ENCODE data around the gene TCEAL9.

Gene TCEAL9

DNA sequence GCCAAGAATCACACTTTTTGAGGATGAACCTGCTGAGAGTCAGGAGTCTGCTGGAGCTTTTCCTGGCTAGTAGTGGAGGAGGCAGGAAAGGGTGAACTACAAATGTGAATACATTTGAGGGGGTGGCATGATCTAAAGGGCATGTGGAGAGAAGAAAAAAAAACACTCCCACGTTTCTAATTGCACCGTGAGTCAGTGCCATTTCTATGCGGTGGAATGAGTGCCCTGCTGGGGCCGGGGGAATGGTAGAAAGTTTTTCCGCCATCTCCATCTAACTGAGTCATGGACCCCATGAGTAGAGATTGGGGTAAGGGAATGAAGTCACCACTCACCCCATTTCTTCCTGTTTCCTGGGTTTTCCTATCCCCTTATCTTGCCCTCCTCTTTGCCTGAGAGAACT, 39.9 kb downstream of the TCEAL9 start:
- Histone ChIP-seq H3K4me3 (ENCODE audit: low read depth in 1 of 2, low read length in 2 of 2) (no peak overlapping the region), H3K27ac (ENCODE audit: low read depth, low read length) (no peak overlapping the region), H3K4me1 (ENCODE audit: control insufficient read depth in 1 of 2, insufficient read depth in 2 of 2, low read length in 2 of 2) (no peaks in the 10 kb centered on the region), H3K27me3 (ENCODE audit: control insufficient read depth in 1 of 2, insufficient read depth in 2 of 2, low read length in 2 of 2) (no peaks in the 10 kb centered on the region), H3K9ac (ENCODE audit: low read depth in 1 of 2, low read length in 2 of 2) (no peak overlapping the region), H3K36me3 (ENCODE audit: control insufficient read depth in 1 of 2, insufficient read depth in 2 of 2, low read length in 2 of 2) (no peaks in the 10 kb centered on the region), H3K9me3 (ENCODE audit: control insufficient read depth in 1 of 2, low read length in 2 of 2) (no peaks in the 10 kb centered on the region)

DNA sequence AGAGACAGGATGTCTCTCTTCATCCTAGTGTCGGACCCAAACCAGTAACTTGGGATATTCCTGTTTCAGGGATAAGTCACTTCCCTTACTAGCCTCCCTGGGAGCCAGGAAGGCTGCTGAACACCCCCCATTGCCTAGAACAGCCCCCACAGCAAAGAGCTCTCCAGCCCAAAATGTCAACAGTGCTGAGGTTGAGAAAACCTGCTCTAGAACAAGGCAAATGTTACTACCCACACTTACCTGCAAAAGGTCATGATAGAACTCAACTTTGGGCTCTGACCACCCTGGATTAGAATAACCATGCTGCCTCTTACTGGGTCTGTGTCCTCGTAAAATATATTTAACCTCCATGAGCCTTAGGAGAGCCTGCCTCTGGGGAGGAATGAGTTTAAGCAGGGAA, 40.4 kb downstream of the TCEAL9 start:
- Histone ChIP-seq H3K27me3 (ENCODE audit: control insufficient read depth in 1 of 2, insufficient read depth in 2 of 2, low read length in 2 of 2) (no peaks in the 10 kb centered on the region), H3K4me1 (ENCODE audit: control insufficient read depth in 1 of 2, insufficient read depth in 2 of 2, low read length in 2 of 2) (no peaks in the 10 kb centered on the region), H3K27ac (ENCODE audit: low read depth, low read length) (no peak overlapping the region), H3K9ac (ENCODE audit: low read depth in 1 of 2, low read length in 2 of 2) (no peak overlapping the region), H3K36me3 (ENCODE audit: control insufficient read depth in 1 of 2, insufficient read depth in 2 of 2, low read length in 2 of 2) (no peaks in the 10 kb centered on the region), H3K9me3 (ENCODE audit: control insufficient read depth in 1 of 2, low read length in 2 of 2) (no peaks in the 10 kb centered on the region), H3K4me3 (ENCODE audit: low read depth in 1 of 2, low read length in 2 of 2) (no peak overlapping the region)

DNA sequence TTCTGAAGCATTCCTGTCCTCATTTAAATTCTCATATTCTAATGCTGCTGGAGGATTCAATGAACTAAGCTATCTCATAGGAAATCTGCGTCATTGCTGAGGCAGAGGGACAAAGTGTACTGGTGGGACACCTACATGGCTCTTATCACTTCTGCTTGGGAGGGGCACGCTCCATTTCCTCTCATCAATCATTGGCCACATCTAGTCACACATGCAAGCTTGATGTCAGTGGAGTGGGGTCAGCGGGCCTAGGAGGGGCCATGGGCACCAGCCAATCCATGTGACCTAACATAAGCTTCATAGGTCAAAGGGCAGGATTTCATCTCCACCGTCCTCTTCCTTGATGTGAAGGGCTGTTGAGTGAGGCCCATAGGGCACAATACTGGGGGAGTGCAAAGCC, 41.4 kb downstream of the TCEAL9 start:
- no peaks in the 10 kb centered on the region for H3K27me3 ChIP-seq (ENCODE audit: control insufficient read depth in 1 of 2, insufficient read depth in 2 of 2, low read length in 2 of 2)
- H3K27ac ChIP-seq (ENCODE audit: low read depth, low read length), result no peak overlapping the region
- H3K9me3 ChIP-seq (ENCODE audit: control insufficient read depth in 1 of 2, low read length in 2 of 2), result no peaks in the 10 kb centered on the region
- no peak overlapping the region for H3K9ac ChIP-seq (ENCODE audit: low read depth in 1 of 2, low read length in 2 of 2)
- no peaks in the 10 kb centered on the region for H3K4me1 ChIP-seq (ENCODE audit: control insufficient read depth in 1 of 2, insufficient read depth in 2 of 2, low read length in 2 of 2)
- no peak overlapping the region for H3K4me3 ChIP-seq (ENCODE audit: low read depth in 1 of 2, low read length in 2 of 2)
- no peaks in the 10 kb centered on the region for H3K36me3 ChIP-seq (ENCODE audit: control insufficient read depth in 1 of 2, insufficient read depth in 2 of 2, low read length in 2 of 2)

DNA sequence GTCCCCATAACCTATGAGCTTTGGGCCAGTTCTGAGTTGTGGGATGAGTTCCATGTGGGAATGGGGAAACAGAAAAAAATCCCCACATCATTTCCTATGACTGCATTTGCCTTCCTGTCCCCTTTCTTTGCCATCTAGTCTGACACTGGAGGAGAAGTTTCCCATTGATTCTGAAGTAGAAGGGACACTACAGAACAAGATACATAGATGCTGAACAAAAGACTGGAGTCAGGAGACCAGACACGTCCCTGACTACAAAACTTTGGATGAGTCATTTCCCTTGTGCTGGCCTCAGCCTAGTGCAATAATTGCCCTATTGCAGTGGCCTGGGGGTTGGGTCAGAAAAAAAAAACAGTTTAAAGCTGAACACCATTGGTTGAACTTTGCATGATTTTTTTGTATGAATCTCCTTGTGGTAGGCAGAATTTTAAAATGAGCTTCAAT, 42.1 kb downstream of the TCEAL9 start:
- Histone ChIP-seq H3K27ac (ENCODE audit: low read depth, low read length) (no peak overlapping the region), H3K36me3 (ENCODE audit: control insufficient read depth in 1 of 2, insufficient read depth in 2 of 2, low read length in 2 of 2) (no peaks in the 10 kb centered on the region), H3K9ac (ENCODE audit: low read depth in 1 of 2, low read length in 2 of 2) (no peak overlapping the region), H3K9me3 (ENCODE audit: control insufficient read depth in 1 of 2, low read length in 2 of 2) (no peaks in the 10 kb centered on the region), H3K4me1 (ENCODE audit: control insufficient read depth in 1 of 2, insufficient read depth in 2 of 2, low read length in 2 of 2) (no peaks in the 10 kb centered on the region), H3K4me3 (ENCODE audit: low read depth in 1 of 2, low read length in 2 of 2) (no peak overlapping the region), H3K27me3 (ENCODE audit: control insufficient read depth in 1 of 2, insufficient read depth in 2 of 2, low read length in 2 of 2) (no peaks in the 10 kb centered on the region)

DNA sequence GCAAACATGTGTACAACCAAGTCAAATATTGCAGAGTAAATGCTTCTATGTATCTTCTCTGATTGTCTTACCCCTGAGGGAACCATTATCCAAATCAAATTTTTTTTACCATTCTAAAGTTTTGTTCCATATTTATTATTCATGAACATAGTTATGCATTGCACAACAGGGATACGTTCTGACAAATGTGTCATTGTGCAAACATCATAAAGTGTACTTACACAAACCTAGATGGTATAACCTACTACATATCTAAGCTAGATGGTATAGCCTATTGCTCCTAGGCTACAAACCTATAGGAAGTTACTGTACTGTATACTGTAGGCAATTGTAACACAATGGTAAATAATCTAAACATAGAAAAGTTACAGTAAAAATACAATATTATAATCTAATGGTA, 43.4 kb downstream of the TCEAL9 start:
- Histone ChIP-seq H3K27me3 (ENCODE audit: control insufficient read depth in 1 of 2, insufficient read depth in 2 of 2, low read length in 2 of 2) (no peaks in the 10 kb centered on the region), H3K27ac (ENCODE audit: low read depth, low read length) (no peak overlapping the region), H3K36me3 (ENCODE audit: control insufficient read depth in 1 of 2, insufficient read depth in 2 of 2, low read length in 2 of 2) (no peaks in the 10 kb centered on the region), H3K9me3 (ENCODE audit: control insufficient read depth in 1 of 2, low read length in 2 of 2) (no peaks in the 10 kb centered on the region), H3K4me3 (ENCODE audit: low read depth in 1 of 2, low read length in 2 of 2) (no peak overlapping the region), H3K4me1 (ENCODE audit: control insufficient read depth in 1 of 2, insufficient read depth in 2 of 2, low read length in 2 of 2) (no peaks in the 10 kb centered on the region), H3K9ac (ENCODE audit: low read depth in 1 of 2, low read length in 2 of 2) (no peak overlapping the region)

DNA sequence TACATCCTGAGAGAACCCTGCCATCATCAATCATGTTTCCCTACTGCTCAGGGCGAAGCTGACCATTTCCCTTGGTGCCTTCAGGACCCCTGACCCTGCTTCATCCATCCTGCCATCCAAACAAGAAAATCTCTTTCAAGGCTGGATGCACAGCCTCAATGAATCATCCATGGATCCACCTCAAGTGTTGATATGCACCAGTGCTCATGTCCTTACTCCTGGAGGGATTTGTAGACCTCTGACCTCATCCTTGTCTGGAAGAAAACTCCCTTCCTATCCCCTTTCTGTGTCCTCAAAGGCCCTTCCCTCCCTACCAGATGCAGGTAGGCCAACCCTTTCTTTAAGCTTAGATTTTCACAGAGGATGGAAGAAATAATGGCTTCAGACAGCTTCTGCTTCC, 44.6 kb downstream of the TCEAL9 start:
- Histone ChIP-seq H3K4me3 (ENCODE audit: low read depth in 1 of 2, low read length in 2 of 2) (no peak overlapping the region), H3K9me3 (ENCODE audit: control insufficient read depth in 1 of 2, low read length in 2 of 2) (no peaks in the 10 kb centered on the region), H3K36me3 (ENCODE audit: control insufficient read depth in 1 of 2, insufficient read depth in 2 of 2, low read length in 2 of 2) (no peaks in the 10 kb centered on the region), H3K27ac (ENCODE audit: low read depth, low read length) (no peak overlapping the region), H3K4me1 (ENCODE audit: control insufficient read depth in 1 of 2, insufficient read depth in 2 of 2, low read length in 2 of 2) (no peaks in the 10 kb centered on the region), H3K27me3 (ENCODE audit: control insufficient read depth in 1 of 2, insufficient read depth in 2 of 2, low read length in 2 of 2) (no peaks in the 10 kb centered on the region), H3K9ac (ENCODE audit: low read depth in 1 of 2, low read length in 2 of 2) (no peak overlapping the region)

DNA sequence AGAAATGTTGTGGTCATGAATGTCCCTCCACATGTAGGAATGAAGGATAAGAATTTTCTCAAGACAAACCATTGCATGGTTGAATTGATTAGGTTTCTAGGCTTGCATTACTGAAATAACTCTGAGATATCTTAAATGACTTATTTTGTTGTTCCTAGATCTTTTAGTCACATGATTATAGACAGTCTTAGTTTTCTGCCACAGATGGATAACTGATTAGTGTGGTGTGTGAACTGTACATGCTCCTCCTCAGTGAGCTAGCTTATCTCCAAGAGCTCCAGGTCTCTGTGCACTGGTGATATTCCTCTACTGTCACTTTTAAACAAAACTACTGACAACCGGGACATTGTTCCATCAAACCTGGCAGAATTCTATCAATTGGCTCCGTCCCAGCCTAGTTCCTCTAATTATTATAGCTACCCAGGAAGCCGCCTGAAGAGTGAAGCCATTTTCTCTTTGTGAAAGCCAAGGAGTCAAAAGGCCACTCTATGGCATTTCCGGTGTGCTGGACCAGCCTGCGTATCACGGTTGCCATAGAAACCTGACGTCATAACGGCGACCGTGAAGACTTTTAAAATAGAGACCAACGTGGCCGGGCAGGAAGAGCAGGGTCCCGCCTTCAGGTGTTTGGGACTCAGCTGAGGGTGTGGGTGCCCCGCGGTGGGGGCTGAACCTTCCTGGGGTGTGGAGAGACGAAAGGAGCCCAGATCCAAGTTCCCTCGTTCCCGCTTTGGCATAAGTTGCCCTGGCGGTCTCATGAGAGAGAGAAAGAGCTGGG, 48.1 kb downstream of the TCEAL9 start:
- Histone ChIP-seq H3K27ac (ENCODE audit: low read depth, low read length) (no peak overlapping the region), H3K36me3 (ENCODE audit: control insufficient read depth in 1 of 2, insufficient read depth in 2 of 2, low read length in 2 of 2) (no peaks in the 10 kb centered on the region), H3K4me1 (ENCODE audit: control insufficient read depth in 1 of 2, insufficient read depth in 2 of 2, low read length in 2 of 2) (no peaks in the 10 kb centered on the region), H3K9ac (ENCODE audit: low read depth in 1 of 2, low read length in 2 of 2) (peak overlapping the region in 1 of 2 donors; percentile 18), H3K4me3 (ENCODE audit: low read depth in 1 of 2, low read length in 2 of 2) (peak overlapping the region; percentile 57 to 71), H3K27me3 (ENCODE audit: control insufficient read depth in 1 of 2, insufficient read depth in 2 of 2, low read length in 2 of 2) (no peaks in the 10 kb centered on the region), H3K9me3 (ENCODE audit: control insufficient read depth in 1 of 2, low read length in 2 of 2) (no peaks in the 10 kb centered on the region)

DNA sequence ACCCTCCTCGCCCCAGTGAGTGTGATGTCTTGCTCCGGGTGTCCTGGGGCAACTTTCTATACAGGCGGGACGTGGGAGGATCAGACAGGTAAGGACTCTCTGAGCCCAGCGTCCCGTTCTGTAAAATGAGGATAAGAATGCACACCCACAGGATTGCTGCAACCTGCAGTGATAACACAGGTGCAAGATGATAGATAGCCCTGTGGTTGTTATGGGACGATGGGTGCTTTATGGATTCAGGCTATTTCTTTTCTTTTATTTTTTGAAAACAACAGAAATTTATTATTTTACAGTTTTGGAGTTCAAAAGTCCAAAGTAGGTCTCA, 48.7 kb downstream of the TCEAL9 start:
- Histone ChIP-seq H3K4me1 (ENCODE audit: control insufficient read depth in 1 of 2, insufficient read depth in 2 of 2, low read length in 2 of 2) (no peaks in the 10 kb centered on the region), H3K36me3 (ENCODE audit: control insufficient read depth in 1 of 2, insufficient read depth in 2 of 2, low read length in 2 of 2) (no peaks in the 10 kb centered on the region), H3K4me3 (ENCODE audit: low read depth in 1 of 2, low read length in 2 of 2) (peak overlapping the region; percentile 57 to 71), H3K27me3 (ENCODE audit: control insufficient read depth in 1 of 2, insufficient read depth in 2 of 2, low read length in 2 of 2) (no peaks in the 10 kb centered on the region), H3K9me3 (ENCODE audit: control insufficient read depth in 1 of 2, low read length in 2 of 2) (no peaks in the 10 kb centered on the region), H3K9ac (ENCODE audit: low read depth in 1 of 2, low read length in 2 of 2) (peak overlapping the region in 1 of 2 donors; percentile 18), H3K27ac (ENCODE audit: low read depth, low read length) (no peak overlapping the region)

DNA sequence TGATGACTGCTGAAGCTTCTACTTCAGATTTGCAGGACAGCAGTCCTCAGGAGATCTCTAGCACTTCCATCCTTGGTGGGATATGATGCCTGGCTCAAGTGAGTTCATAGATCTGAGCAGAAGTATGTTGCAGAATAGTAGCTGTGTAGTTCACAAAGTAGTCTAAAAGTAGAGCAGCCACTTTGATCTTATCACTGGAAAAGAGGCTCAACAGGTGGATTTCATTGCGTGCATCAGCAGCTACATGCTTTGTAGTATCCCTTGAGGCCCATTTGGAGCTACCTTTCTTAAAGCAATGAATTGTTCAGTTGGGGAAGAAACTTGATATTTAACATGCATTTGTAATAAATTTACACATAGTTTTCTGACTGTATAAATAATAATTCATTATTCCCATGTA, 50.0 kb downstream of the TCEAL9 start:
- Histone ChIP-seq H3K4me3 (ENCODE audit: low read depth in 1 of 2, low read length in 2 of 2) (no peak overlapping the region), H3K27ac (ENCODE audit: low read depth, low read length) (no peak overlapping the region), H3K36me3 (ENCODE audit: control insufficient read depth in 1 of 2, insufficient read depth in 2 of 2, low read length in 2 of 2) (no peaks in the 10 kb centered on the region), H3K27me3 (ENCODE audit: control insufficient read depth in 1 of 2, insufficient read depth in 2 of 2, low read length in 2 of 2) (no peaks in the 10 kb centered on the region), H3K9ac (ENCODE audit: low read depth in 1 of 2, low read length in 2 of 2) (no peak overlapping the region), H3K4me1 (ENCODE audit: control insufficient read depth in 1 of 2, insufficient read depth in 2 of 2, low read length in 2 of 2) (no peaks in the 10 kb centered on the region), H3K9me3 (ENCODE audit: control insufficient read depth in 1 of 2, low read length in 2 of 2) (no peaks in the 10 kb centered on the region)

DNA sequence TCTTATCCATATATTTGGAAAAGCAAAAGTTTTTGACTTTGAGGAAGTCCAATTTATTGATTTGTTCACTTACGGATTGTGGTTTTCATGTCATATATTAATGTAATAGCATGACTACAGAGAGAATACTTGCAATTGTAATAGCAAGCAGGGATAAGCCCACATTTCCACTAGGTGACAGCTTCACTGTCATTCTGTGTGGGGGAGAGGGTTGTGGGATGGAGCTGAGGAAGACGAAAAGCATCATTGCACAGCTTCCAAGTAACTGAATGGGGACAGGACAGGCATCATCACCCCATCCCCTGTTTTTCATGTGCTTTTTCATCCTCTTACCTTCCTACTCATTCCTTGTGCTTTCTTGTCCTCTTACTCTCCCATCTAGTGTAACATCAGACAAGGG, 51.5 kb downstream of the TCEAL9 start:
- no peak overlapping the region for H3K9ac ChIP-seq (ENCODE audit: low read depth in 1 of 2, low read length in 2 of 2)
- no peaks in the 10 kb centered on the region for H3K9me3 ChIP-seq (ENCODE audit: control insufficient read depth in 1 of 2, low read length in 2 of 2)
- H3K27ac ChIP-seq (ENCODE audit: low read depth, low read length), result no peak overlapping the region
- no peaks in the 10 kb centered on the region for H3K27me3 ChIP-seq (ENCODE audit: control insufficient read depth in 1 of 2, insufficient read depth in 2 of 2, low read length in 2 of 2)
- no peaks in the 10 kb centered on the region for H3K36me3 ChIP-seq (ENCODE audit: control insufficient read depth in 1 of 2, insufficient read depth in 2 of 2, low read length in 2 of 2)
- H3K4me3 ChIP-seq (ENCODE audit: low read depth in 1 of 2, low read length in 2 of 2), result no peak overlapping the region
- H3K4me1 ChIP-seq (ENCODE audit: control insufficient read depth in 1 of 2, insufficient read depth in 2 of 2, low read length in 2 of 2), result no peaks in the 10 kb centered on the region

Measured in duodenal mucosa (tissue), 2 donors.